ENCODE measurements around the gene PWWP3B.
"Not testable (repeated sequence)": the region's sequence is repeated elsewhere in the genome, so short reads cannot be mapped to it uniquely, and the experiment has no call there.

The PWWP3B gene

DNA sequence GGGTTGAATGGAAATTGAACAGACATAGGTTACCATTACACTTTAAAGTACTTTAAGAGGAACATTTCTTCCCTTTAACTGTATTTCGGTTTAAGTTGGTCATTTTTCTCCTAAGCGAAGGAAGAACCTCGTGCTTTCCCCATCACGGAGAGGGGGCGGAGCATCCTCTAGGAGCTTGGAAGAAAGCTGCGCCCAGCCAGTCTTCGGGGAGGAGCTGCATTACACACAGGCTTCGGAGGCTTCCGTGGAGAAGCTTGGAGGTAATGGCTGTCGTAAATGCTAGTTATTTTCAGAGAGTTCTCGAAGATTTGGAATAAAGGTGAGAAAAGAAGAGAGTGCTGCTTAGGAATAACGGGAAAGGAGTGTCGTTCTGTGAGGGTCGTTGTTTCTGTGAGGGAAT, at the start of gene PWWP3B:
PWWP3B (plus strand) TSS at position 199 of the 400 bp plus-strand sequence. CDS start 37,128 bp downstream, outside the sequence.
- DNase-seq (ENCODE audit: low spot score) = no peak

DNA sequence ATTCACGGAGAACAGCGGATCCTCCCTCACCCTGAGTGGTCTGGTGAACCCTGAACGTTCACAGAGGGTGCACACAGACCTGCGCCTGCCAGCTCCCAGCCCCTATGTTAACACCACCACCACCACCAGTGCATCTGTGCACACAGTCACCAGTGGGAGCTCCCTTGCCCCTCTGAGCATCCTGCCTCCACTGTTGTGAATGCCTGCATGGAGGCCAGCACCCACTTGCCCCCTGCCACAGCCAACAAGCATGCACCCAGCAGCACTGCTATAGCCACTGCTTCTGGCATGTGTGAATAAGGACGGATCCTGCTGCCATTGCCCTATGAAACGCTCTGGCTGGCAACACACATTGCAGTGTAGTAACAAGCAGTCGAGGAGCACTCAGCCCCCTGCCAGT, 29.1 kb upstream of the PWWP3B start:
- no peak for DNase-seq (ENCODE audit: low spot score)

DNA sequence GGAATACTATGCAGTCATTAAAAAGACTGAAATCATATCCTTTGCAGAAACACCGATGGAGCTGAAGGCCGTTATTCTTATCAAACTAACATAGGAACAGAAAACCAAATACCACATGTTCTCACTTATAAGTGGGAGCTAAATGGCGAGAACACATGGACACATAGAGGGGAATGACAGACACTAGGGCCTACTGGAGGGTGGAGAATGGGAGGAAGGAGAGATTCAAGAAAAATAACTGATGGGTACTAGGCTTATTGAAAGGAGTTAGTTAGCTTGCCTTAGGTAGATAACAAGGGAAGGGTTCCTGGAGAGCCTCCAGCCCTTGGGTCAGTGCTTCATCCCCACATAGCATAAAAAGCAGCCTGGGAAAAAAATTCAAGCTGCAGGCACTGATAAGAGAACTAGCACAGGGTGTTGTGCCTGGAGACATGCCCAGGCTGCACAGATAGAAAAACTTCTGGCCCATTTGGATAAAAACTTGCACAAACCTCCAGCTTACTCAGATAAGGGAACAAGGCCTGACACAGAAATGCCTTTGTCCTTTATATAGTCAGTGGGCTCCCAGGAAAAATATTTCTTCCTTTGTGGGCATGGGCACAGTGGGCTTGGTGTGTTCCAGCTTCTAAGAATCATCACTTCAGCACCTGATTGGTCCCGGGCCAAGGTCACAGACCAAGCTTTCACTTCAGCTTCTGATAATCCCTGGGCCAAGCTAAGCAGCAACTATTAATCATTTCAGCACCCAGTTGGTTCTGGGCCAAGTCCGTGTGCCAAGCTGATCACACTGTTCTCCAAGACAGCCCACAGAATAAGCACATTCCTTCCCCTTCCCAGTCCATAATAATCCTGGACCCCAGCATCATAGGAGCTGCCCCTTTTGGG, 23.1 kb upstream of the PWWP3B start:
- DNase-seq (ENCODE audit: low spot score) = no peak

DNA sequence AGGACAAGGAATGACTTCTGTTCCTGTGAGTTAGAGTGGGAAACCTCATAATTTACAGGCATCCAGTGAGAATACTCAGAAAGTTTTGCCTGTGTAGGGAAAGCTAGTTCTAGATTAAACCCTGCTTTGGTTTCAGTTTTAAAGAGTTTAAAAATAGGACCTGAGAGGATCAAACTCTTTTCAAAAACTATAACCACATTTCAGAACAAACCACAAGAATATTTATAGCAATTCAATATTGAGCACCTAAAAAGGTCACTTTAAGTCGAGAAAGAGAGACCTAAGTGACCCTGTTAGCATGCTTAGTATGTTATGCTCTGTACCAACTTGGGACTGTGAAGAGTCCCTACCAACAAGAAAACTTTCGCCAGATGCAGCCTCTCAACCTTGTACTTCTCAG, 17.4 kb upstream of the PWWP3B start:
- no peak for DNase-seq (ENCODE audit: low spot score)

DNA sequence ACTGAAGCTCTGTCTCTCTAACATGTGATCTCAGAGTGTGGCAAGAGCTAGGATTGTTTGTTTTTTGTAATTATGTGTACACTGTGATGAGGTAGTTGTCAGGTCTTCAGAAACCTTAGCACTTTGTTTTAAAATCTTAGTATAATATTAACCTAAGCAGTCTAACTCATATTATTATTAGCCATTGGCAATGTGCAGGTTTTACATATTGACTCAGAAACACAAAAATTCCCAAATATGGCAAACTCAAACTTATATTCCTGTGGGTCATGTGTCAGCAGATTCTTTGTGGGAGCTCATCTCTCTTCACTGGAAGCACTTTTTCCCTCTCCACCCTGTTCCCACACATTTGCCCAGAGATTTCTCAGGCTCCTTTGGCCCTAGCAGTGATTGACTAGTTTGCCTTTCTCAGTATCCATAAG, 8.2 kb upstream of the PWWP3B start:
- DNase-seq (ENCODE audit: low spot score) = no peak

DNA sequence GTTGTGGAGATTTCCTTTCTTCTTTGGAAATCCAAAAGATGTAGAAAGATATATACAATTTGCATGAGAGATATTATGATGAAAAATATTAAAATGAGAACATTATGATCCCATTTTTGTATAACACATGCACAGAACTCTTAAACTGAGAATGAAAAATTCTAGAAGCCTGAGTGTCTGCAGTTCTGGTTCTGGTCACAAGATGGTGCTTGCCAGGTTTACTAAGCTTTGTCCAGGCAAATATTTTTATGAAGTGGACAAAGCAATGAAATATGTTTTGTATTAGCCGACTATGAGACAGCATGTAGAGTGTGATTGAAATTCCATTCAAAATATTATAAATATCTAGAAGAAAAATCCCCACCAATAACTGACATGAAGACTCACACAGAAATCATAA, 2.2 kb downstream of the PWWP3B start:
- no peak for DNase-seq (ENCODE audit: low spot score)

DNA sequence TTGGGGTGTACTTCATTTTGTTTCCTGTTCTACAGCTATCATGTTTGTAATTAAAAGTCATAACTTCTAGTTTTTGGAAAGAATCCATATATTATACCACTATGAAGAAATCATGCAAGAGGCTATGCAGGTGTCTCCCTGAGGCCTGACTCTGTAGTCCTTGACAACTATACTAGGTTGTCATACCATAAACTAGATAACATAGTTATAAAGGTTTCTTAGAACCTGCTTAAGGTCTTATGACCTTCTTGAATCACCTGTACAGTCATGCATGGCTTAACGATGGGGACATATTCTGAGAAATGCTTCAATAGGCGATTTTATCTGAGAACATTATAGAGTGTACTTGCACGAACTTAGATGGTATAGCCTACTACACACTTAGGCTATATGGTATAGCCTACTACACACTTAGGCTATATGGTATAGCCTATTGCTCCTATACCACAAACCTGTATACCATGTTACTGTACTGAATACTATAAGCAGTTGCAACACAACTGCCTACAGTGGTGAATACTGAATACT, 3.3 kb downstream of the PWWP3B start:
- no peak for DNase-seq (ENCODE audit: low spot score)

DNA sequence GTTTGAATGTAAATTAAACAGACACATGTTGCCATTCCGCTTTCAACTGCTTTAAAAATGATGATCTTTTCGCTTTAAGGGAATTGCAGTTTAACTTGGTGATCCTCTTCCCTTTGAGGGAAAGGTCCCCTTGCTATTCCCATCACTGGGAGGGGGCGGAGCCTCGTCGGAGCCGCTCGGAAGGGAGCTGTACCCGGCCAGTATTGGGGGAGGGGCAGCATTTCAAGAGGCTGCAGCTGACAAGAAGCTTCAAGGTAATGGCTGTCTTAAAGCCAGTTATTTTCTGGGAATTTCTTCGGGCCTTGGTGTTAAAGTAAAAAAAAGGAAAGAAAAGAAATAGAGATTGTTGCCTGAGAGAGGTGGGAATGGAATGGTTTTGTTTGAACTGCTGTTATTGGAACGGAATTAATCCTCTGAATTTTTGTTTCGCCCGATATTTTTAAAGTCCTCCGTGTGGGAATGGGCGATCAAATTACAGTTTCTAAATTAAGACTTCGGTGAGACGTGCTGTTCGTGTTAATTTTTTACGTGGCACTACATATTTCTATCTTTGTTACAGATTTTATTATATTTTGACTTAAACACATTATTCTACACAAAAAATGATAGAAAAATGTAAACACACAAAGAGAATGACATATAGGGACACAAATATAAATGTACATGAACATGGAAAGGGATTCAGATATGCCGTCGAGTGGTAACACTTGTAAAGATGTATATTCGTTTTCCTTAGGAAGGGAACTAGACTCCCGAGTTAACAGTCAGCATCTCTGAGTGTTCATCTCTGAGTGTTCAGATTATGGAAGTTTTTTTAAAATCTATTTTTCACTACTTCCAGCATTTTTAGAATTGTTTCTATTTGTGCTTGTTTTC, 9.2 kb downstream of the PWWP3B start:
- DNase-seq (ENCODE audit: low spot score) = no peak

DNA sequence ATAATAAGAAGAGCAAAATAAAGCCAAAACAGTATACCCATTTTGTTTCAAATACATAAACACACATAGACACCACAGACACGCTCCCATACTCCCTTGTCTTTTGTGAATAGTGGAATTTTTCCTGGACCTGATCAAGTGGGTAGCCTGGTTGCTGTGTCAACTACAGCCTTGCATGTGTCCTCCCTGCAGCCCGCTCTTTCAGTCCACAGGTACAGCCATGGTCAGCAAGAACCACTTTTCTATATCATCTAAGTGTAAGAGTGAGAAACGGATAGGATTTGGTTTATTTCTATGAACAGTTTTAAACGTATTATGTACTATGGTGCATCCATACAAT, 9.8 kb downstream of the PWWP3B start:
- no peak for DNase-seq (ENCODE audit: low spot score)

DNA sequence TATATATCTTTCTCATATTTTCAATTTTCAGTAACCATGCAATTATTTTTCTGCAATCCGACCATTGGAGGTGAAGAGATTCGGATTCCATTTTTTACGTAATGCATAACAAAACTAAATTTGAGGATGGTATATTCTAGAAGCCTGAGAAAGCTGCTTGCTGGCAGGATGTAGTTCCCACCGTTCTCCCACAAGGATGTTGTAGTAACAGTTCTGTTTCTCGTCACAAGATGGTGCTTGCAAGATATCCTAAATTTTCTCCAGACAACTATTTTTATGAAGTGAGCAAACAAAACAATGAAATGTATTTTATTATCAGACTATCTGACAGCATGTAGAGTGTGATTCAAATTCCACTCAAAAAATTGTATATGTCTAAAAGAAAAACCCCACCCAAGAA, 10.7 kb downstream of the PWWP3B start:
- no peak for DNase-seq (ENCODE audit: low spot score)

DNA sequence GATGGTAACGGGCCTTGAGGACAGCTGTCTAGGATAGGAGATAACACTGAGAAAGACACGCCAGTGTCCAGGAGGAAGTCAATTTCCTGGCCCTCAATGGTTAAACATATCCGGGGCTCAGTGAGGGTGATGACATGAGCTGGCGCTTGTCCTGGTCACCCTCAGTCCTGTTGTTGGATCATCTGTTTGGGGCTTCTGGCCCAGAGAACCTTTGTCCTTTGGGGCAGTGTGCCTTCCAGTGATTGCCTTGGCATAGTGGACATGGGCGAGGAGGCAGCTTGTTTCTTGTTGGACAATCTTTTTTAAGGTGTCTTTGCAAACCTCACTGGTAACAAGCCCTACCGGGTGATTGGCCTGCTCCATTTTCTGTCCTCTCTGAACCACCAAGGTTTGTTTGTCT, 15.6 kb downstream of the PWWP3B start:
- DNase-seq (ENCODE audit: low spot score) = not testable (repeated sequence)

DNA sequence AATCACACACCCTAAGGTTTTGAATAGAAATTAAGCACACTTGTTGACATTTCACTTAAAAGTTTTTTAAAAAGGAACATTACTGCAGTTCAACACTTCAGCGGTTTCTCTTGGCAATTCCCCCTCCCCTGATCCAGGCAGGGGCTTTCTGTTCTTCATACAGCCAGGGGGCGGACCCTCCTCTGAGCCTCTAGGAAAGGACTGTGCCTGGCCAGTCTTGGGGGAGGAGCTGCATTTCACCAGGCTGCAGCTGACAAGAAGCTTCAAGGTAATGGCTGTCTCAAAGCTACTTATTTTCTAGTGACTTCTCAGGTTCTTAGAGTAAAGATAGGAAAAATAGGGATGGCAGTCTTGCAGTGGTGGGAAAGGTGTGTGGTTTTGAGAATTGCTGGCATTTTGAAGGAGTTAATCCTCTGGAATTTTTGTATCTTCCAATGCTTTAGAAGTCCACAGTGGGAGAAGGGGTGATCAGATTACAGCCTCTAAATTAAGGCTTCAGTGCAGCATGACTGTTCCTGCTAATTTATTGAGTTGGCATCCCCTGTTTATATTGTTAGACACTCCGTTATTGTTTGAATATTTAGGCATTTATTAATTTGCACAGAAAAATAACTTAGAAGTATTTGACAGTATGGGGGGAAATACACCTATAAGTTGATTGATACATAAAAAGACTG, 33.5 kb downstream of the PWWP3B start:
- DNase-seq (ENCODE audit: low spot score) = no peak

DNA sequence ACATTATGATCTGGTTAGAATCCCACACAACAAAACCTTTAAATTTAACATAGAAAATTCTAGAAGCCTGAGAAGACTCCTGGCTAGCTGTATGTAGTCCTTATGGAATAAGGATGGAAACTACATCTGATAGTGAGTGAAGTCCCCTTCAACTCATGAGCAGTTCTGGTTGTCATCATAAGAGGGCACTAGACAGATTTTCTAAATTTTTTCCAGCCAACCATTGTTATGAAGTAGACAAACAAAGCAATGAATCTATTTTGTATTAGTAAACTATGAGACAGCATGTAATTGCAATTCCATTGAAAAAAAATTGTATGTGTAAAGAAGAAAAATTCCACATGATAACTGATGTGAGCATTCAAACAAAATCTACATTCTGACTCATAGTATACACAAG, 35.2 kb downstream of the PWWP3B start:
- no peak for DNase-seq (ENCODE audit: low spot score)

DNA sequence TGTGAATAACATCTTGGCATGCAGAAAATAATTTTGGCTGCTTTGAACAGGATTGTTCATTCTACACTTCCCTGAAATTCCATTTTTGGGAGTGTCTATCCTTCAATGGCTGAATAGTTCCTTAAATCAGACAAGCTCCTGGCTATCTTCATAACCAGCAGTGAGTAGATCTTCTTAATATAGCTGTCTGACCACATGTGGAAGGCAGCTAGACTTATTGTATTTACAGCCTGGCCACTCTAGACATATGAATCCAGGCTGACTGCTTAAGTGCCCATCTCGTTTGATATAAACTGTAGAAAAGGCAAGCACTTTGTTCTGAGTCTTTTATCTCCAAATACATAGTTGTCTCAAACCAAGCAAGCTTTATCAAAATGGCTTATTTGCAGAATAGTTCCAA, 40.0 kb downstream of the PWWP3B start:
- DNase-seq (ENCODE audit: low spot score) = no peak
